SW 1271 (cell line): ENCODE data around the gene LILRB5.
"Not testable (repeated sequence)": the region's sequence is repeated elsewhere in the genome, so short reads cannot be mapped to it uniquely, and the experiment has no call there.

Experiments
- DNase-seq, 2 experiments: peaks; one replicate each; lab custom pipeline; 2025; lab: John Stamatoyannopoulos, UW

Gene LILRB5

DNA sequence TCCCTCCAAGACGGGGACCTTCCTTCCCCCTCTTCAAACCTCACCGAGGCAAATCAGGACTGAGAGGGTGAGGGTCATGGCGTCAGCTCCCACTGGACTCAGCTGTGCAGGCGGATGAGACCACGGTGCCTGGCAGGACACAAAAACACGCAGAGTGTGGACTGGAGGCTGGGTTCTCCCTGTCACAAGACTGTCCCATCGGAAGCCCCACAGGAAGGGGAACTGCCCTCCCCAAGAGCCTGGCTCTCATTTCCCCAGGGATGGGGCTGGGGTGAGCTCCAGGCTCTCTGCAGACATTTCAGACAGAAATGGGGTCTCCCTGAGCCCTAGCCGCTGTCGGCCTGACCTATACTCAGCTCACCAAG, at the start of gene LILRB5:
Gene LILRB5, minus strand, starts transcription at position 158 of the 365 bp plus-strand sequence. Its CDS starts 80 bp downstream, at position 78.
- no peak for DNase-seq

- no peak for DNase-seq
These were observed 48.1 kb upstream of the LILRB5 start for GRCh38 chr19:54305141-54305540.

DNA sequence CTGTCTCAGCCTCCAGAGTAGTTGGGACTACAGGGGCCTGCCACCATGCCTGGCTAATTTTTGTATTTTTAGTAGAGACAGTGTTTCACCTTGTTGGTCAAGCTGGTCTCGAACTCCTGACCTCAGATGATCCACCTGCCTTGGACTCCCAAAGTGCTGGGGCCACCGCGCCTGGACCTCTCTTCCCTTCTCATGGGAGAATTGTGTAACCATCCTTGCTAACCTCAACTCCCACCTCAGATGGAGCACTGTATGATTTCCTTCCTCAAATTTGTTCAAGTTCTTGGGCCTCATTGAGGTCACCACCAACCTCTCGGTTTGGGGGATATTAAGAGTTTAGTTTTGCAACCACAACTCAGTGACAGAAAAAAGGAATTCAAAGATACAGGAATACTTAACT, 45.2 kb upstream of the LILRB5 start:
- DNase-seq = no peak

- DNase-seq = no peak
These were observed 42.4 kb upstream of the LILRB5 start for GRCh38 chr19:54299515-54299914.

GRCh38 chr19:54299126-54299498, 42.0 kb upstream of the LILRB5 start:
- DNase-seq = no peak

- no peak for DNase-seq
These were observed 41.5 kb upstream of the LILRB5 start for GRCh38 chr19:54298357-54299125.

DNA sequence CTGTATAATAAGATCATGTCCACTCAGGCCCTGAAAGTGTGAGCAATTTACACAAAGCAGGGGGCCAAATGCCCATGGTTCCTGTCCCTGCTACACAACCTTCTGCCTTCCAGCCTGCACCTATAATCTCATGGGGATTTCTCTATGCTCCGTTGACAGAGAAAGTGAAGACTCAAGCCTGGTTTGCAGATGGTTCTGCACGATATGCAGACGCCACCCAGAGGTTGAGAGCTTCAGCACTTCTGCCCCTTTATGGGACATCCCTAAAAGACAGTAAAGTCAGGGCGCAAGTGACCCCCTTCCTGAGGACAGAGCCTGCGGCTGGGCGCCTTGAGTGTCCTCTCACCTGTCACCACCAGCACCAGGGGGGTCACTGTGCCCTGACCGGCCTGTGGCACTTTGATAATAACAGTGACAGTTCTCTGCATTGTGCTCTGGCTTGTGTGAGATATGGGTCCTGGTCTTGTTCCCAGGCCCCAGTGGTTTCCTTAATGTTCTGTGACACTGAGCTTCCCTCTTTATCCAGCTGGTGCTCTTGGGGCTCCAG, 40.8 kb upstream of the LILRB5 start:
- DNase-seq = no peak

- DNase-seq = no peak
These were observed 37.5 kb upstream of the LILRB5 start for GRCh38 chr19:54294539-54294938.

- DNase-seq = not testable (repeated sequence)
These were observed 32.1 kb upstream of the LILRB5 start for GRCh38 chr19:54289160-54289559.

- DNase-seq = no peak
These were observed 30.4 kb upstream of the LILRB5 start for GRCh38 chr19:54287456-54287855.

GRCh38 chr19:54286283-54286682, 29.2 kb upstream of the LILRB5 start:
- not testable (repeated sequence) for DNase-seq

- not testable (repeated sequence) for DNase-seq
These were observed 28.5 kb upstream of the LILRB5 start for GRCh38 chr19:54285427-54286056.

GRCh38 chr19:54282686-54283470, 25.8 kb upstream of the LILRB5 start:
- no peak for DNase-seq

- not testable (repeated sequence) for DNase-seq
These were observed 24.6 kb upstream of the LILRB5 start for GRCh38 chr19:54281729-54282075.

DNA sequence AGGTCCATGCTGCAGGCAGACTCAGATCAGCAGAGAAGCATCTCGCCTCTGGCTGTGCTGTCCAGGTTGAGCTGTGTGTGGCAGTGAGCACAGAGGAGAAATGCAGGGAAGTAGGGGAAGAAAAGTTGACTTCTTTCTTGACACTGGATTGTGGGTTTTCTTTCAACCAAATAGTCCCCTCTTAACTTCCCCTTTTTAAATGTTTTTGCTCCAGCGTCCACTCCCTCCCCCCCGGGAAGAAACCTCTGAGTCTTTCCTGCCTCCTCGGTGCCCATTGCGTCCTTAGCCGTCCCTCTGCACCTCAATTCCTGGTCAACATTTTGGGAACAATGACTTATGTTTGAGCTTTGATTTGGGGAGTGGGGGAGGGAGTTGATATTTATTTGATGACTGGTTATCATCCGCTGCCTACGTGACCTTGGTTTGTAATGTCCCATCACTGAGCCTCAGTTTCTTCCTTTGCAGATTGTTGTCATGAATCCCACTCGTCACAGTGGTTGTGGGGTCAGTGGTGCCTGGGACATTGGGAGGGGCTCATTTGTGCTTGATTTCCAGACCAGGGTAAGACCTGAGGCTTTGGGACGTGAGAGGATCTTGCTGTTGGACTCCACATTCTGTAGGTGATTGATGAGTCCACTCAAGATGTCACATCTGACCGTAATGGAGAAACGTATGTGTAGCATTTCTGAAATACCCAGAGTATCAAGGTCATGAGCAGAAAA, 24.1 kb upstream of the LILRB5 start, which contains the start of gene LILRB2:
Gene LILRB2, minus strand, starts transcription at position 104 of the 722 bp plus-strand sequence. CDS start 614 bp downstream, outside the sequence.
- DNase-seq = no peak

GRCh38 chr19:54280441-54280840, 23.4 kb upstream of the LILRB5 start:
- not testable (repeated sequence) for DNase-seq

- not testable (repeated sequence) for DNase-seq
These were observed 23.0 kb upstream of the LILRB5 start for GRCh38 chr19:54280025-54280424.

DNA sequence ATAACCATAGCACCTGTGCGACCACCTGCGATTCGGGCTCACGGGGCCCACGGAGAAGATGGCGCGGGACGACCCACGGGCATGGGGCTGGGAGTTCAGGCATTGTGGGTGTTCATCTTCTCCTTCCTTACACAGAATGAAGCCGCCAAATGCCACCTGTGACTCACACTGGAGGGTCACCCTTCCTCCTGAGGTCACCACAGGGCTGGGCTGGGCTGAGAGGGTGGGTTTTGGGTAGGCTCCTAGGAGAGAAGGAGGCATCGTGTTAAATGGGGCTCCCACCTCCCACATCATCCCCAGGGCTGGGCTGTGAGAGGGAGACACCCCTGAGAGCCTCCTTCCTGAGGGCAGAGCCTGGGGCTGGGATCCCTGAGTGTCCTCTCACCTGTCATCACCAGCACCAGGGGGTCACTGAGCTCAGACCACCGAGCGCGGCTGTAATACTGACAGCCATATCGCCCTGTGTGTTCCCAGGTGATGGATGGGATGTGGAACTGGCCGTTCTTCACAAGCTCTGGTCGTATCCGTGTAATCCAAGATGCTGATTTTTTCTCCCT, 22.4 kb upstream of the LILRB5 start:
- no peak for DNase-seq

- not testable (repeated sequence) for DNase-seq
These were observed 21.6 kb upstream of the LILRB5 start for GRCh38 chr19:54278571-54279195.

DNA sequence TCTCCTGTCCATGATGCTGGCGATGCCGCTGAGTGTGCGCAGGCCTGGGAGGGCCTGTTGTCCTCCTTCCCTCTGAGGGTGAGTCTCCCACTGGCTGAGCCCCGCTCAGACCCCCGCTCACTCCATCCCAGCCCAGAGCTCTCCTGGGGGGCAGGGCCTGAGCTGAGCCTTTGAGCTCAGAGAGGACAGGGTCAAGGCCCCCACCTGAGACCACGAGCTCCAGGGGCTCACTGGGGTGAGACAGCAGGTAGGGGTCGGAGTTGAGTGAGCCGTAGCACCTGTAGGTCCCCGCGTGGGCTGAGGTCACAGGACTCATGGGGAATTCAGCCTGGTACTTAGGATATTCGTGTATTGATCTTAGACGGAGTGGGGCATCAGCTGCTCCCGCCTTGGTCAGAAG, 21.0 kb upstream of the LILRB5 start:
- DNase-seq = not testable (repeated sequence)

GRCh38 chr19:54277111-54277615, 20.1 kb upstream of the LILRB5 start:
- not testable (repeated sequence) for DNase-seq
